Measurements from ENCODE around the gene WDR35.

DNA sequence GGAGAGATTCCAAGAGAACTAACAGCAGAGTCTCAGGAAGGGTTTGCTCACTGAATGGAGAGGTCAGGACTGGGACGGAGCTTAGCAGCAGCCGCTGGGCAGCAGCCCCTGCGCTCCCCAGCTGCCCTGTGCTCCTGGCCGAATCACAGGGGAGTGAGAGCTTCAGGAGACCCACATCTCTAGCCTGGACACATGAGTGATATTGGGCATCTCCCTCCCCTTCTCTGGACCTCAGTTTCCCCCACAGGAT is 22.1 kb upstream of the WDR35 start:
- TF ChIP-seq, protein P1, sequence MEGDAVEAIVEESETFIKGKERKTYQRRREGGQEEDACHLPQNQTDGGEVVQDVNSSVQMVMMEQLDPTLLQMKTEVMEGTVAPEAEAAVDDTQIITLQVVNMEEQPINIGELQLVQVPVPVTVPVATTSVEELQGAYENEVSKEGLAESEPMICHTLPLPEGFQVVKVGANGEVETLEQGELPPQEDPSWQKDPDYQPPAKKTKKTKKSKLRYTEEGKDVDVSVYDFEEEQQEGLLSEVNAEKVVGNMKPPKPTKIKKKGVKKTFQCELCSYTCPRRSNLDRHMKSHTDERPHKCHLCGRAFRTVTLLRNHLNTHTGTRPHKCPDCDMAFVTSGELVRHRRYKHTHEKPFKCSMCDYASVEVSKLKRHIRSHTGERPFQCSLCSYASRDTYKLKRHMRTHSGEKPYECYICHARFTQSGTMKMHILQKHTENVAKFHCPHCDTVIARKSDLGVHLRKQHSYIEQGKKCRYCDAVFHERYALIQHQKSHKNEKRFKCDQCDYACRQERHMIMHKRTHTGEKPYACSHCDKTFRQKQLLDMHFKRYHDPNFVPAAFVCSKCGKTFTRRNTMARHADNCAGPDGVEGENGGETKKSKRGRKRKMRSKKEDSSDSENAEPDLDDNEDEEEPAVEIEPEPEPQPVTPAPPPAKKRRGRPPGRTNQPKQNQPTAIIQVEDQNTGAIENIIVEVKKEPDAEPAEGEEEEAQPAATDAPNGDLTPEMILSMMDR (conservative IDR thresholded peaks at IDR 0.05; ENCODE audit: low read depth, low read length), result no peak
- TF ChIP-seq POLR2A (IDR thresholded peaks at IDR 0.05; ENCODE audit: low read depth, low read length) (no peak), NFE2L2 (IDR thresholded peaks at IDR 0.05; ENCODE audit: low read depth, low read length) (no peak), RFX5 (IDR thresholded peaks at IDR 0.05; ENCODE audit: low read depth, low read length) (no peak), RAD21 (IDR thresholded peaks at IDR 0.05; ENCODE audit: low read length) (no peak), MAZ (IDR thresholded peaks at IDR 0.05; ENCODE audit: borderline replicate concordance, low read depth, low read length) (no peak), CEBPB (IDR thresholded peaks at IDR 0.05; ENCODE audit: low read depth, low read length) (no peak), SMC3 (IDR thresholded peaks at IDR 0.05; ENCODE audit: low read depth, low read length) (no peak), CHD1 (IDR thresholded peaks at IDR 0.05; ENCODE audit: low read depth, low read length) (no peak), FOS (IDR thresholded peaks at IDR 0.05; ENCODE audit: low read depth, low read length) (no peak), RCOR1 (IDR thresholded peaks at IDR 0.05; ENCODE audit: insufficient replicate concordance, low read length) (no peak), MXI1 (IDR thresholded peaks at IDR 0.05; ENCODE audit: borderline replicate concordance, low read depth, low read length) (no peak), MAFK (IDR thresholded peaks at IDR 0.05; ENCODE audit: low read depth, low read length) (no peak)
- TF ChIP-seq, protein P2, sequence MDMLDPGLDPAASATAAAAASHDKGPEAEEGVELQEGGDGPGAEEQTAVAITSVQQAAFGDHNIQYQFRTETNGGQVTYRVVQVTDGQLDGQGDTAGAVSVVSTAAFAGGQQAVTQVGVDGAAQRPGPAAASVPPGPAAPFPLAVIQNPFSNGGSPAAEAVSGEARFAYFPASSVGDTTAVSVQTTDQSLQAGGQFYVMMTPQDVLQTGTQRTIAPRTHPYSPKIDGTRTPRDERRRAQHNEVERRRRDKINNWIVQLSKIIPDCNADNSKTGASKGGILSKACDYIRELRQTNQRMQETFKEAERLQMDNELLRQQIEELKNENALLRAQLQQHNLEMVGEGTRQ (IDR thresholded peaks at IDR 0.05; ENCODE audit: low read depth, low read length), result no peak
